MM.1S (cell line): ENCODE measurements around the gene MINK1.

Experiments
- DNase-seq: peaks from one replicate; pipeline ENCODE4 v3.0.0-alpha.2; 2015
- H2AFZ ChIP-seq: fragments of 300-600 bp; sonication (generic); 2 replicates; pipeline ENCODE4 v1.6.0; 2016; ENCODE audit warnings: antibody characterized with exemption, low read length
- H3F3A ChIP-seq: fragments of 300-600 bp; sonication (generic); 2 replicates; pipeline ENCODE4 v1.6.1; 2016; ENCODE audit warnings: mild to moderate bottlenecking, antibody characterized with exemption, low read length, moderate library complexity, mixed read lengths; ENCODE audit not compliant: insufficient read depth
- H3K27ac ChIP-seq: fragments of 300-600 bp; sonication (generic); 2 replicates; pipeline ENCODE4 v1.5.1; 2016; ENCODE audit warnings: mild to moderate bottlenecking, low read length
- H3K27me3 ChIP-seq: fragments of 300-600 bp; sonication (generic); replicated peaks from 2 replicates; pipeline ENCODE4 v1.6.0; 2016; ENCODE audit warnings: low read length; ENCODE audit not compliant: insufficient read depth
- H3K36me3 ChIP-seq: fragments of 300-600 bp; sonication (generic); replicated peaks from 2 replicates; pipeline ENCODE4 v1.6.1; 2016; ENCODE audit warnings: mild to moderate bottlenecking, low read length, mixed read lengths; ENCODE audit not compliant: insufficient read depth
- H3K4me1 ChIP-seq: fragments of 300-600 bp; sonication (generic); 2 replicates; pipeline ENCODE4 v1.6.1; 2016; ENCODE audit warnings: low read length, mixed read lengths
- H3K4me2 ChIP-seq: fragments of 300-600 bp; sonication (generic); 2 replicates; pipeline ENCODE4 v1.6.0; 2016; ENCODE audit warnings: low read depth, low read length
- H3K4me3 ChIP-seq: fragments of 300-600 bp; sonication (generic); 2 replicates; pipeline ENCODE4 v1.5.1; 2016; ENCODE audit warnings: low read length, mixed read lengths
- H3K79me2 ChIP-seq: fragments of 300-600 bp; sonication (generic); 2 replicates; pipeline ENCODE4 v1.6.1; 2016; ENCODE audit warnings: mixed run types, low read length, mixed read lengths
- H3K9ac ChIP-seq: fragments of 300-600 bp; sonication (generic); 2 replicates; pipeline ENCODE4 v1.6.1; 2016; ENCODE audit warnings: low read length, mixed read lengths
- H3K9me2 ChIP-seq: fragments of 300-600 bp; sonication (generic); replicated peaks from 2 replicates; pipeline ENCODE4 v1.6.1; 2016; ENCODE audit warnings: mild to moderate bottlenecking, low read length, mixed read lengths; ENCODE audit not compliant: insufficient read depth
- H3K9me3 ChIP-seq: fragments of 300-600 bp; sonication (generic); replicated peaks from 2 replicates; pipeline ENCODE4 v1.6.1; 2016; ENCODE audit warnings: mild to moderate bottlenecking, low read length, mixed read lengths; ENCODE audit not compliant: insufficient read depth
- H4K20me1 ChIP-seq: fragments of 300-600 bp; sonication (generic); 2 replicates; pipeline ENCODE4 v1.6.1; 2016; ENCODE audit warnings: mild to moderate bottlenecking, low read length, moderate library complexity, mixed read lengths; ENCODE audit not compliant: insufficient read depth
- EZH2 ChIP-seq: fragments of 300-600 bp; sonication (generic); optimal IDR thresholded peaks from 2 replicates; pipeline ENCODE3; 2017; ENCODE audit warnings: low read depth, mild to moderate bottlenecking, antibody characterized with exemption, low read length, mixed read lengths
- EZH2phosphoT487 ChIP-seq: fragments of 300-600 bp; sonication (generic); IDR thresholded peaks from 2 replicates; pipeline ENCODE4 v1.6.1; 2018; ENCODE audit warnings: antibody characterized with exemption, low read length
- TF ChIP-seq, protein P1 (sequence below): fragments of 300-600 bp; sonication (generic); IDR thresholded peaks from 2 replicates; pipeline ENCODE4 v1.5.1; 2016; ENCODE audit warnings: antibody characterized with exemption, low read length, mixed read lengths

Gene MINK1

DNA sequence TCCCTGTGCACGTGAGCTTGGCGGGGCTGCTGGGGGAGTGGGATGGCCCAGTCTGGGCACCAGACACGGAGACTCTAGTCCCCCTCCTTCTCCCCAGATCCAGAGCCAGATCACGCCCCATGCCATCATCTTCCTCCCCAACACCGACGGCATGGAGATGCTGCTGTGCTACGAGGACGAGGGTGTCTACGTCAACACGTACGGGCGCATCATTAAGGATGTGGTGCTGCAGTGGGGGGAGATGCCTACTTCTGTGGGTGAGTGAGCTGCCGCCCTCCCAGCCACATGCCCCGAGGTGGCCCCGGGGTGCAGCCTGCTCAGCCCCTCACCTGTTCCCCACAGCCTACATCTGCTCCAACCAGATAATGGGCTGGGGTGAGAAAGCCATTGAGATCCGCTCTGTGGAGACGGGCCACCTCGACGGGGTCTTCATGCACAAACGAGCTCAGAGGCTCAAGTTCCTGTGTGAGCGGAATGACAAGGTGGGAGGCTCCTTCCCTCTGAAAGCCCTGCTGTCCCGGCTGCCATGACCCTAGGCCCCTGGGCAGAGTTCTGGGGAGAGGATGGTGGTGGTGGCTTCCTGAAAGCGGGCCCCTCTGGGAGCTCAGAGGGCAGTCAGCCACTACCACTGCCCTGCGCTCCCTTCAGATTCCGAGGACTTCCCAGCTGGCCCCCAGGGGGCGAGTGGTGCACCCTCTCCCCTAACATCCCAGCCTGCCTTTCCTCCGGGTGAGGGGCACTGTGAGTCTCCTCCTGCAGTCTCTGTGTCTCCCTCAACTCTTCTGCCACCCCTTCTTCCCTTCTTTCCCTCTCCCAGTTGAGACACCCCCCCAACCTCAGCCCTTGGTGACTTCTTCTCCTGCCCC is 63.4 kb downstream of the MINK1 start:
- Histone ChIP-seq H4K20me1 (no peaks in the 10 kb centered on the region), H3K27ac (no peak overlapping the region), H3K4me2 (no peak overlapping the region), H3K4me1 (no peaks in the 10 kb centered on the region), H3F3A (no peaks in the 10 kb centered on the region), H3K79me2 (no peaks in the 10 kb centered on the region), H3K4me3 (no peak overlapping the region), H3K9me3 (no peaks in the 10 kb centered on the region), H3K36me3 (no peaks in the 10 kb centered on the region), H3K9ac (no peak overlapping the region), H2AFZ (no peak overlapping the region), H3K27me3 (no peaks in the 10 kb centered on the region), H3K9me2 (no peaks in the 10 kb centered on the region)
- TF ChIP-seq, protein P1, sequence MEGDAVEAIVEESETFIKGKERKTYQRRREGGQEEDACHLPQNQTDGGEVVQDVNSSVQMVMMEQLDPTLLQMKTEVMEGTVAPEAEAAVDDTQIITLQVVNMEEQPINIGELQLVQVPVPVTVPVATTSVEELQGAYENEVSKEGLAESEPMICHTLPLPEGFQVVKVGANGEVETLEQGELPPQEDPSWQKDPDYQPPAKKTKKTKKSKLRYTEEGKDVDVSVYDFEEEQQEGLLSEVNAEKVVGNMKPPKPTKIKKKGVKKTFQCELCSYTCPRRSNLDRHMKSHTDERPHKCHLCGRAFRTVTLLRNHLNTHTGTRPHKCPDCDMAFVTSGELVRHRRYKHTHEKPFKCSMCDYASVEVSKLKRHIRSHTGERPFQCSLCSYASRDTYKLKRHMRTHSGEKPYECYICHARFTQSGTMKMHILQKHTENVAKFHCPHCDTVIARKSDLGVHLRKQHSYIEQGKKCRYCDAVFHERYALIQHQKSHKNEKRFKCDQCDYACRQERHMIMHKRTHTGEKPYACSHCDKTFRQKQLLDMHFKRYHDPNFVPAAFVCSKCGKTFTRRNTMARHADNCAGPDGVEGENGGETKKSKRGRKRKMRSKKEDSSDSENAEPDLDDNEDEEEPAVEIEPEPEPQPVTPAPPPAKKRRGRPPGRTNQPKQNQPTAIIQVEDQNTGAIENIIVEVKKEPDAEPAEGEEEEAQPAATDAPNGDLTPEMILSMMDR: no peak
- TF ChIP-seq EZH2 (no peak), EZH2phosphoT487 (no peak)
- no peak for DNase-seq

DNA sequence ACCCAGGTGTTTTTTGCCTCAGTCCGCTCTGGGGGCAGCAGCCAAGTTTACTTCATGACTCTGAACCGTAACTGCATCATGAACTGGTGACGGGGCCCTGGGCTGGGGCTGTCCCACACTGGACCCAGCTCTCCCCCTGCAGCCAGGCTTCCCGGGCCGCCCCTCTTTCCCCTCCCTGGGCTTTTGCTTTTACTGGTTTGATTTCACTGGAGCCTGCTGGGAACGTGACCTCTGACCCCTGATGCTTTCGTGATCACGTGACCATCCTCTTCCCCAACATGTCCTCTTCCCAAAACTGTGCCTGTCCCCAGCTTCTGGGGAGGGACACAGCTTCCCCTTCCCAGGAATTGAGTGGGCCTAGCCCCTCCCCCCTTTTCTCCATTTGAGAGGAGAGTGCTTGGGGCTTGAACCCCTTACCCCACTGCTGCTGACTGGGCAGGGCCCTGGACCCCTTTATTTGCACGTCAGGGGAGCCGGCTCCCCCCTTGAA is 64.1 kb downstream of the MINK1 start:
- no peaks in the 10 kb centered on the region for H3K36me3 ChIP-seq
- H3K27ac ChIP-seq: no peak overlapping the region
- H3K9me3 ChIP-seq: no peaks in the 10 kb centered on the region
- H3K9me2 ChIP-seq: no peaks in the 10 kb centered on the region
- no peak for DNase-seq
- H3K9ac ChIP-seq: no peak overlapping the region
- no peak overlapping the region for H3K4me2 ChIP-seq
- TF ChIP-seq, protein P1: no peak
- TF ChIP-seq EZH2: no peak
- no peak for TF ChIP-seq EZH2phosphoT487
- H3F3A ChIP-seq: no peaks in the 10 kb centered on the region
- H3K4me3 ChIP-seq: no peak overlapping the region
- no peaks in the 10 kb centered on the region for H3K27me3 ChIP-seq
- no peaks in the 10 kb centered on the region for H4K20me1 ChIP-seq
- H2AFZ ChIP-seq: no peak overlapping the region
- H3K79me2 ChIP-seq: no peaks in the 10 kb centered on the region
- H3K4me1 ChIP-seq: no peaks in the 10 kb centered on the region

GRCh38 chr17:4897785-4898184 is 64.6 kb downstream of the MINK1 start:
- H3K4me2 ChIP-seq: no peak overlapping the region
- H3K9me3 ChIP-seq: no peaks in the 10 kb centered on the region
- TF ChIP-seq EZH2phosphoT487 (no peak), EZH2 (no peak)
- TF ChIP-seq, protein P1: no peak
- no peak overlapping the region for H2AFZ ChIP-seq
- H3K9me2 ChIP-seq: no peaks in the 10 kb centered on the region
- H3K36me3 ChIP-seq: no peaks in the 10 kb centered on the region
- H3K27ac ChIP-seq: no peak overlapping the region
- H4K20me1 ChIP-seq: no peaks in the 10 kb centered on the region
- no peaks in the 10 kb centered on the region for H3K27me3 ChIP-seq
- H3K4me1 ChIP-seq: peaks cover 4% of the 10 kb centered on the region
- no peak overlapping the region for H3K4me3 ChIP-seq
- peaks cover 2% of the 10 kb centered on the region for H3F3A ChIP-seq
- no peaks in the 10 kb centered on the region for H3K79me2 ChIP-seq
- DNase-seq: no peak
- no peak overlapping the region for H3K9ac ChIP-seq
